Uterus (tissue), 4 donors: ENCODE data around the gene SLC49A3. TPM values are rescaled to one million over a fixed set of nuclear protein-coding genes. Genes with fewer than 3 reads are reported as not detected.
"Not testable (repeated sequence)": the region's sequence is repeated elsewhere in the genome, so short reads cannot be mapped to it uniquely, and the experiment has no call there.

Experiments used
- DNase-seq, 2 donors: peaks; one replicate each; pipeline ENCODE4 v3.0.0-alpha.2; 2019 to 2020
- H3K27ac ChIP-seq, 2 donors: fragments of 200-600 bp; sonication (generic); 1 replicate in 1 of 2; 2 replicates in 1 of 2; pipeline ENCODE4 v1.5.1; 2016 to 2018
- H3K27me3 ChIP-seq, 2 donors: fragments of 200-600 bp; sonication (generic); one replicate each; pipeline ENCODE4 v1.5.1; 2018 to 2019; ENCODE audit warnings: control low read depth in 1 of 2
- H3K36me3 ChIP-seq, 2 donors: fragments of 200-600 bp; sonication (generic); one replicate each; pipeline ENCODE4 v1.5.1; 2019; ENCODE audit warnings: control low read depth in 1 of 2
- H3K4me1 ChIP-seq, 2 donors: fragments of 200-600 bp; sonication (generic); one replicate each; pipeline ENCODE4 v1.5.1; 2018 to 2019; ENCODE audit warnings: control low read depth in 1 of 2
- H3K4me3 ChIP-seq, 2 donors: fragments of 200-600 bp; sonication (generic); 1 replicate in 1 of 2; 2 replicates in 1 of 2; pipeline ENCODE4 v1.5.1; 2018 to 2019; ENCODE audit warnings: mild to moderate bottlenecking in 1 of 2
- H3K9me3 ChIP-seq, 2 donors: fragments of 200-600 bp; sonication (generic); one replicate each; pipeline ENCODE4 v1.5.1; 2019; ENCODE audit warnings: control low read depth in 1 of 2
- CTCF ChIP-seq, 4 experiments: fragments of 200-600 bp in 2 of 4; fragments of 450-650 bp in 2 of 4; sonication (generic) in 2 of 4; IDR thresholded peaks; one replicate each; pipeline ENCODE4 v1.5.1; 2016 to 2019; ENCODE audit warnings: antibody characterized with exemption in 4 of 4, mild to moderate bottlenecking in 2 of 4, moderate library complexity in 1 of 4
- POLR2A ChIP-seq, 2 donors: fragments of 450-650 bp; IDR thresholded peaks; one replicate each; pipeline ENCODE4 v1.6.1; 2016; ENCODE audit warnings: antibody characterized with exemption in 2 of 2, mild to moderate bottlenecking in 1 of 2, moderate library complexity in 1 of 2
- intact Hi-C: fragments of 100-400 bp; cut with DNase I; formaldehyde crosslinking; loops from one replicate; pipeline ENCODE4 v1.15.1; 2023; ENCODE audit warnings: low total_unique reads
- total RNA-seq, 4 donors: library from RNA; depleted of rRNA in 3 of 4; stranded (reverse); fragments of >200 nt in 3 of 4; gene quantifications; one replicate each; pipeline versions ENCODE4 v1.1.0 to v1.2.4, GENCODE V29; 2014 to 2023
- donor health status: DM: yes; HTN: yes; CAD: no.

The SLC49A3 gene
- total RNA-seq, 4 donors from 2014 or later: 1.2 to 12.6 (median 2.8) TPM

- Histone ChIP-seq H3K4me1 (peaks cover 0 to 15% of the 10 kb centered on the region in 2 donors), H3K27me3 (no peaks in the 10 kb centered on the region), H3K4me3 (no peak overlapping the region), H3K36me3 (no peaks in the 10 kb centered on the region), H3K27ac (no peak overlapping the region), H3K9me3 (no peaks in the 10 kb centered on the region)
- no peak for TF ChIP-seq POLR2A (IDR thresholded peaks at IDR 0.05)
- no peak for TF ChIP-seq CTCF (IDR thresholded peaks at IDR 0.05)
- intact Hi-C loops: no loop called here
- no peak for DNase-seq
Measured at GRCh38 chr4:709348-709747, 20.4 kb upstream of the SLC49A3 start.

GRCh38 chr4:708631-708933, 19.6 kb upstream of the SLC49A3 start:
- H3K4me3 ChIP-seq: no peak overlapping the region
- no peaks in the 10 kb centered on the region for H3K27me3 ChIP-seq
- peaks cover 0 to 15% of the 10 kb centered on the region in 2 donors for H3K4me1 ChIP-seq

GRCh38 chr4:707929-708630, 19.1 kb upstream of the SLC49A3 start:
- intact Hi-C loops: no loop called here
- H3K4me3 ChIP-seq: no peak overlapping the region

More at GRCh38 chr4:708631-708933, 19.6 kb upstream of the SLC49A3 start:
- no peak overlapping the region for H3K27ac ChIP-seq
- intact Hi-C loops: no loop called here
- no peak for DNase-seq
- H3K9me3 ChIP-seq: no peaks in the 10 kb centered on the region
- TF ChIP-seq POLR2A (IDR thresholded peaks at IDR 0.05) (no peak), CTCF (IDR thresholded peaks at IDR 0.05) (no peak)
- no peaks in the 10 kb centered on the region for H3K36me3 ChIP-seq

GRCh38 chr4:706834-707598, 18.1 kb upstream of the SLC49A3 start:
- Histone ChIP-seq H3K27me3 (no peaks in the 10 kb centered on the region), H3K9me3 (no peaks in the 10 kb centered on the region), H3K4me1 (peaks cover 0 to 15% of the 10 kb centered on the region in 2 donors), H3K36me3 (no peaks in the 10 kb centered on the region), H3K4me3 (peak overlapping the region; percentile 73 to 81), H3K27ac (peak overlapping the region in 1 of 2 donors; percentile 86)
- DNase-seq: no peak
- intact Hi-C loops: no loop called here
- TF ChIP-seq CTCF (IDR thresholded peaks at IDR 0.05) (no peak), POLR2A (IDR thresholded peaks at IDR 0.05) (no peak)

More at GRCh38 chr4:707929-708630, 19.1 kb upstream of the SLC49A3 start:
- TF ChIP-seq POLR2A (IDR thresholded peaks at IDR 0.05): no peak
- no peak for TF ChIP-seq CTCF (IDR thresholded peaks at IDR 0.05)
- no peaks in the 10 kb centered on the region for H3K27me3 ChIP-seq
- H3K4me1 ChIP-seq: peaks cover 0 to 15% of the 10 kb centered on the region in 2 donors
- no peaks in the 10 kb centered on the region for H3K9me3 ChIP-seq
- no peaks in the 10 kb centered on the region for H3K36me3 ChIP-seq
- no peak overlapping the region for H3K27ac ChIP-seq
- DNase-seq: no peak

GRCh38 chr4:706083-706633, 17.2 kb upstream of the SLC49A3 start:
- Histone ChIP-seq H3K4me3 (peak overlapping the region; percentile 73 to 81), H3K27ac (peak overlapping the region; percentile 76 to 86), H3K4me1 (peaks cover 0 to 15% of the 10 kb centered on the region in 2 donors)
- intact Hi-C loops, DNase-seq, H3K36me3 ChIP-seq, H3K9me3 ChIP-seq, H3K27me3 ChIP-seq: not testable (repeated sequence)
